Measurements from ENCODE around the gene PPP1R1C.

Gene PPP1R1C

DNA sequence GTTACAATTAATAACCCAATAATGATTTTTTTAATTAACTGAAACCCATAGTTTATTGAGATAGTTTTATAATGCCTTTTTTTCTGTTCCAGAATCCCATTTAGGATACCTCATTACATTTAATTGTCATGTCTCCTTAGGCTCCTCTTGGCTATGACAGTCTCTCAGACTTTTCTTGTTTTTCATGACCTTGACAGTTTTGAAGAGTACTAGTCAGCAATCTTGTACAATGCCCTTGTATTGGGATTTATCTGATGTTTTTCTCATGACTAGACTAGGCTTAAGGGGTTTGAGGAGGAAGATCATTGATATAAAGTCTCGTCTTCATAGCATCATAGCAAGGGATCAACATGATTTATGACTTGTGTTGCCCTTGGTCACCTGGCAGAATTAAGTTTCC, 72.4 kb downstream of the PPP1R1C start:
- no peak for DNase-seq
- intact Hi-C loops (cut with DNase I): no loop called here

DNA sequence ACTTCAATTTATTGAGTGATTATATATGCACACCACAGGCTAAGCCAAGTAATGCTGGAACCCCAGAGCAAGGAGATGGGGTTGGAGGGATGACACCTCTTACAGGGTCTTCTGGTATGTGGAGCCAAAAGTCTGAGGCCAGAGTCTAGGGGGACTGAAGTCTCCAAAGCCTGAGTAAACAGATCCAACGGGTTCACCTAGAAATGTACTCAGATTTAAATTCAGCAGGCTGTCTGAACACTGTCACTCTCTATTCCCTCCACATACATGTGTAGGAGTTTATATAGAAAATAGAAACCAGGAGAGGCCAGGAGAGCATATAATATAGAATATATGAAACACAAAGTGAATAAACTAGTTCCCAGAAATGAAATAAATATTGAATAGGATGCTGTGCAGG, 76.1 kb downstream of the PPP1R1C start:
- intact Hi-C loops (cut with DNase I): no loop called here
- DNase-seq: no peak

DNA sequence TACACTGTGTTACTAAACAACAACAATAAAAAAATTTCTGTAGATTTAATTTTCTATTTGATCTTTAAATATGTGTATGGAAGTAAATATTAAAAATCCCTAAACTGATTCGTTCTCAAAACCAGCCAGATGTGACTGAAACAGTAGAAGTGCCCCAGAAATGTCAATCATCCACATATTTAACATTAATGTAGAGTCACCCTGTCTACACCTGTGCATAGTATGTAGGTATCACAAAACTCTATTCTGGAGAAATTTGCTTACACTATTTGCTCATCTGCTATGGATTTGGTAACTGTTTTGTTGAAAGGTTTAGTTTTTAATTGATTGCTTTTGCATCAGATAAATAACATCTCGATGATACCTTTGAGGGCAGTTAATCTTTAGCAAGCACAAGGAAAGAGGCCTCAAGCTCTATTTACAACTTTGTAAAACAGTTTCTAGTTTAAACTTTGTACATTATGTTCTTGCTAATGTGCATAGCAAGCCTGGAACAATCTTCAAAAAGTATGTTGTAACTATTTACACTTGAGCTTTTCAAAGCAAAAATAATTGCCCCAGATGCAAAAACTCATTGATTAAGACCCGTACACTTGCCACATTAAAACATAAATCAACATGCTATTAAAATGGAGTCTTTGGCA, 76.8 kb downstream of the PPP1R1C start:
- intact Hi-C loops (cut with DNase I): no loop called here
- DNase-seq: no peak

DNA sequence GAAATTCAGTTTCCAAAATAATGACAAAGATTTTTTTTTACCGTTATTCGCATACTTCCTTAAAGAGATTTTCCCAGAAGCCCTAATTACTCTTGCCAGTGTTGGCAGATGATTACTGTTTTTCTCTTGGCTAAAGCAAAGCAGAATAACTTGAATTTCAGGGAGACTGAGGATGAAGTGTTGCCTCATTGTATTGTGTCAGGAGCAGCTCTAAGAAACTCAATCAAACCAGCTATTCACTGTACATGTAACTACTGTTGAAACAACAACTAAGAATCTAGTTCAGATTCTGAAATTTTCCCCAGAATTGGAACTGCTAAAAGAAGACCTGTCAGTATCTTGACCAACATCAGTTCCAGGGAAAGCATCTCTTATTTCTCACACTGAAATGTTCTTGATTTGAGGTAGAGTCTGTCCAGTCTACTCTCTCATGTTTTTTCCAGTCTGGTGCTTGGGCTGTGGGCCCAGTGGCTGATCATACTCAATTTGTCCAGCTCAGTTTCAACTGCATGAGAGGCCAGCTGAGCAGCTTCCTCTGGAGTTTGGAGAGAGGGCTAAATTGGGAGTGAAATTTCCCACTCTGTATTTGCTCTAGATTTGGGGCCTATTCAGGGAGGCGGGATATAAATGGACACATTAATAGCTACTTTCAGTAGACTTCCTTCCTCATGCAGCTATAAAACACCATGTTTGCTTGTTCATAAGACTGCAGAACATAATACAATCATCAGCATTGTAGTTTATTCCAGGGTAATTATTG, 78.5 kb downstream of the PPP1R1C start:
- peak in 4 of 10 donors; percentile 6 to 70 (median 38) for DNase-seq
- intact Hi-C loops (cut with DNase I): no loop called here

DNA sequence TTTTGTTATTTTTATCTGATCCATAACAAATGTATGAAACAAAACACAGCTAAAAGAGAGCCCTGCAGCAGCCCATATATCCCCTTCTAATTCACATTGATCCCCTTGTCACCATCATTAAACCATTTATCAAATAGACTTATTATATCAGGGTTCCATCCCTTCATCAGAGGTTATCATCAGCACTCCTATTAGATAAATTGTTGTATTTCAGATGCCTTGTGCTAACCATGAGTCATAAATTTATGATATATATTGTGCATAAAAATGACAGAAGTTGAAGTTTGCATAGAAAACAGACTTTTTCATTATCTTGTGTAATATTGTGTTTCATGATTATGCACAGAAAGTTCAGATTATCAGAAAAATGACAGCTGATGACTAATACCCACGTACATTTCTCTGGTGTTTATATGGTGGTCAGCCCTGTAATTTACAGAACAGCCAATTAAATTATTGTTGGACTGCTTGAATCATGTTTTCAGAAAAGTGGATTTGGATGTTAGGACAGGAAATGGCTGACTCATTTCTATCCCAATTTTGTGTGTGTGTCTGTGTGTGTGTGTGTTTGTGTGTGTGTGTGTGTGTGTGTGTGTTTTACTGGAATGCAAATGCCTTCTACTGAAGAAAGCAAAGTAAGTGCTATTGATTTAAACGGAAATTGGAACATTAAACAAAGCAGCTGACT, 80.9 kb downstream of the PPP1R1C start:
- DNase-seq: no peak
- intact Hi-C loops (cut with DNase I): no loop called here

DNA sequence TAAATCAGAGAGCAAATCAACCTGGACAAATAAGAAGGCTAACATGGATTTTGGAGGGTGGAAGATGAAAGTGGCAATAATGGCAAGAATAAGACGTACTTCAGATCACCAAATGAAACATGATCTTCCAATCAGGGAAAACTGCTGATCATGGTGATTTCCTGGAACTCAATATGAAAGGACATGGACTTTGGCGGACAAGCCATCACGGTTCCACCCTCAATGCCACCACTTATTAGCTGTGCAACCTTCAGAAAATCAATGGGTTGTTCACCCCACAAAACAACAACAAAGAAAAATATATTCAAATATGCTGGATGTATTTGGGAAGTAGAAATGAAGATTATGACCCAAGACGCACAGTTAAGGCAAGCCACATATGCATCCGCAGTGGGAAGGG, 81.7 kb downstream of the PPP1R1C start:
- no peak for DNase-seq
- intact Hi-C loops (cut with DNase I): no loop called here

DNA sequence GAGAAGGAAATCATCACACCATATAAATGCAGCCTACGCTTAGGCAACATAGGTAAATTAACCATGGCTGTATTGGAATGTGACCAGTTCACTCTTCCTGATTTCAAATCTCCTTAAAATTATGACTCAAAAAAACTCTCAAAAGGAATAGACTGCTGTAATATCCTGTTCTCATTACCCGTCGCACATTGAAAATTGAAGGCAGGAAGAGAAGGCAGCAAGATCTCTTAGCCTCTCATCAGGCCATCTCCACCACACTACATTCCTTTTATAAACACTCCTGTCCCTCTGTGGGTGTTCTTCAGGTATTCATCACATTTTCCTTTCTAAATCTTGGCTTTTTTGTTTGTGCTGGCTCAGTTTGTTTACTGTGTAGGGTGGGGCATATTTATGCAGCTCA, 83.2 kb downstream of the PPP1R1C start:
- intact Hi-C loops (cut with DNase I): no loop called here
- DNase-seq: no peak

DNA sequence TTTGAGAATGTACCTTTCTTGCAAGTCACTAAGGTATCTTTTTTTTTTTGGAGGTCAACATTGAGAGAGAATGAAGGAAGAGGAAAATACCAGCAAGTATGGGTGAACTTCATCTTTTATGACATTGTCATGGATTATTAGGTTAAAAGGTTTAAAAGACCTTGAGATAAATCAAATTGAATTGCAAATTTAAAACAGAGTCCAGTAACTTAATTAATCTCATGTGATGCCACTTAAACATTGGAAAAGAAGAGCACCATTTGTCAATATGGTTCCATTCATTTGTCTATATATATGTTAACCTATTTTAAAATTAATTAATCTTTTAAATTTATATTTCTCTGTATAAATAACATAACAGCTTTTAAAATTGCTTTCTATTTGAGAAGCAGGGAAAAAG, 83.8 kb downstream of the PPP1R1C start:
- intact Hi-C loops (cut with DNase I): no loop called here
- DNase-seq: no peak

DNA sequence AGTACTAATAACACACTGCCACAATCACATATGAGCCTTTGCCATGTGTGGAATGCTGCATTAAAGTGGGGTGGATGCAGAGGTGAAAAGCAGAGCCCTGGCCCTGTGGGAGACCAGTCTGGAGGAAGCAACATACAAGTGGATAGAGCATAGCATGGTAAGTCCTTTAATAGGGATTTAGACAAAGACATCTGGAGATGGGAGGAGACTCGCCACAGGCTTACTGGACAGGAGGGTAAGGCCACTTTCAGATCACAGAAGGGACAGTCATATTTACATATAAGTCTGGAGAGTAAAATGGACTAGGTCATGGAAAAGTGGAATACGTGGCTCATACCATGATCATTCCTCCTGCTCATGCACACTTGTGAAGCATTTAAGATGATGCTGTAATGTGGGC, 84.3 kb downstream of the PPP1R1C start:
- DNase-seq: no peak
- intact Hi-C loops (cut with DNase I): loop anchor here (10.0 kb wide), 1 partner anchor 115 kb away; no protein-coding TSS in a partner anchor

DNA sequence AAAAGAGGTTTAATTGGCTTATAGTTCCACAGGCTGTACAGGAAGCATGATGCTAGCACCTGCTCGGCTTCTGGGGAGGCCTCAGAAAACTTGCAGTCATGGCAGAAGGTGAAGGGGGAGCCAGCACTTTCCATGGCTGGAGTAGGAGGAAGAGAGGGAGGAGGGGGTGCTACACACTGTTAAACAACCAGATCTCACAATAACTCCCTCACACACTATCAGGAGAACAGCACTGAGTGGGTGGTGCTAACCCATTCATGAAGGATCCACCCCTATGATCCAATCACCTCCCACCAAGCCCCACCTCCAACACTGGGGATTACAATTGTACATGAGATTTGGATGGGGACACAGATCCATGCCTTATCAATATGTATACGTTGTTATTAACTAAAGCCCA, 85.1 kb downstream of the PPP1R1C start:
- intact Hi-C loops (cut with DNase I): loop anchor here (10.0 kb wide), 1 partner anchor 116 kb away; no protein-coding TSS in a partner anchor

DNA sequence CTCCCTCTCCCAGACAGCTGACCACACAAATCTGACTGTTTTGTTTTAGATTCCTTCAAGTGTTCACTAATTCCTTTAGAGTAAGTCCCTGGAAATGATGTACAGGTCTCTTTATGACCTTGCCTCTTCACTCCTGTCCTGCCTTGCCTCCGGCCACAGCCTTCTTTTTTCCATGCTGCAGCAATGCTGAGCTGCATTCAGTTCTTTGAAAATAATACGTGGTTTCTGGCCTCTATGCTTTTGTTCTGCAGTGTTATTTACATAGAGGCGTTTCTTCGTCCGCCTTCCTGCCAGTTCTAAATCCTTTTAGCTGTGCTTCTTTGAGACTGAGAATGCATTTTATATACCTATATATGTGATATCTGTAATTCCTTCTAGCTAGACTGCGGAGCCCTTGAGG, 87.2 kb downstream of the PPP1R1C start:
- intact Hi-C loops (cut with DNase I): loop anchor here (10.0 kb wide), 1 partner anchor 118 kb away; no protein-coding TSS in a partner anchor

More for the DNA sequence above, 85.1 kb downstream of the PPP1R1C start:
- DNase-seq: no peak

DNA sequence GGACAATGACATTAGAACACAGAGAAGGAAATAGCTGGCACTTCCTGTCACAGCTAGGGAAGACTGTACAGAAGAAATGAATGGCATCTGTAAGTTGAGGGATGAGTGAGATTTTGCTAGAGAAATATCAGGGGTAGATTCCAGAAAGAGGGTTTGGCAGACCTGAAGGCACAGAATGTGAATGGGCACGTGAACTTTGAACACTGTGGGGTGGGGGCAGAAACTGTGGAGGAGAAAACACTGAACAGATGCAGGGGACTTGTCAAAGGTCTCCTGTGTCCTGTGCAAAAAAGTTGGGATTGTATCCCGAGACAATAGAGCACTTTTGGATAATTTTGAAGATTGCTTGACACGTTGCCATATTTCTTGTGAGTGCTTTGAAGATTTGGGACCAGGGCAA, 88.0 kb downstream of the PPP1R1C start:
- intact Hi-C loops (cut with DNase I): loop anchor here (10.0 kb wide), 1 partner anchor 119 kb away; no protein-coding TSS in a partner anchor
- no peak for DNase-seq

More for the DNA sequence above, 87.2 kb downstream of the PPP1R1C start:
- no peak for DNase-seq

DNA sequence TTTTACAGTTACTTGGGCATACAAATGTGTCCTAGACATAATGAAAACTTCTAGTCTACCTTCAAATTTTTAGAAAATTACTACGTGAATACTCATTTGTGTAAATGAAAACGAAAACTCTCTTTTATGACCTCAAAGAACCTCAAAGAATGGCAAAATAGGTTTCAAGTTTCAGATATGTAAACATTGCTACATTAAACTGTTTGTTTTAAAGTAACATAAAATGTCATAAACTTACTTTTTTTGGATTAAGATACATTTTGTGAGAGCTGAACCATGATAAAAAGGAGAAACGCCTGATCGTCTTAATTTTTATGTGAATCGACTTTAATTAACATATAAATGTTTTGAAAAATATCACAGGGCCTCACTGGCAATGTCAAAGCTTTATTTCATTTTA, 91.4 kb downstream of the PPP1R1C start:
- intact Hi-C loops (cut with DNase I): loop anchor here (1.0 to 10.0 kb wide), 3 partner anchors 122 to 335 kb away; partner anchors contain the start of gene ITPRID2
- no peak for DNase-seq

DNA sequence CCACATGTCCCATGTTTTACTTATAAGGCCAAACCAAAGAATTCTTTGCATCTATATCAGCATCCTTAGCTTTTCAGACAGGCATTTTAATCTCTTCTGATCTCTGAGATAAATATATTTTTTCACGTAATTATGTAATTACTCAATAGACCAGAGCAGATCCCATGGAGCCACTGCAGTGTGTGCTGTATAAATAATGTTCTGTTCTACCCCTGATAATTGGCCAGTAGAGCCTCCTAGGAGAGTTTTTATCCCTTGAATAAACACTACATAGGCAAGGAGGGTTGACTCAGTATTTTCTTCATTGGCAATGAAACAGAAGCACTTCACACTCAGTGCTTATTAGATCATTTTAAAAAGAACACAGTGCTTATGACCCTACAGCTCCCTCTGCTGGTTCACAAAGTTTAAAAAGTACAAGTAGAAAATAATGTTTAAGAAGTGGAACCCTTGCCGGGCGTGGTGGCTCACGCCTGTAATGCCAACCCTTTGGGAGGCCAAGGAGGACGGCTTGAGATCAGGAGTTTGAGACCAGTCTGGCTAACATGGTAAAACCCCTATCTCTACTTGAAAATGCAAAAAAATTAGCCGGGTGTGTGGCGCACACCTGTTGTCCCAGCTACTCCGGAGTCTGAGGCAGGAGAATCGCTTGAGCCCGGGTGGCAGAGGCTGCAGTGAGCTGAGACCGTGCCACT, 91.9 kb downstream of the PPP1R1C start:
- intact Hi-C loops (cut with DNase I): loop anchor here (1.0 to 10.0 kb wide), 3 partner anchors 123 to 335 kb away; partner anchors contain the start of gene ITPRID2
- DNase-seq: peak in 2 of 10 donors; percentile 12 to 75

DNA sequence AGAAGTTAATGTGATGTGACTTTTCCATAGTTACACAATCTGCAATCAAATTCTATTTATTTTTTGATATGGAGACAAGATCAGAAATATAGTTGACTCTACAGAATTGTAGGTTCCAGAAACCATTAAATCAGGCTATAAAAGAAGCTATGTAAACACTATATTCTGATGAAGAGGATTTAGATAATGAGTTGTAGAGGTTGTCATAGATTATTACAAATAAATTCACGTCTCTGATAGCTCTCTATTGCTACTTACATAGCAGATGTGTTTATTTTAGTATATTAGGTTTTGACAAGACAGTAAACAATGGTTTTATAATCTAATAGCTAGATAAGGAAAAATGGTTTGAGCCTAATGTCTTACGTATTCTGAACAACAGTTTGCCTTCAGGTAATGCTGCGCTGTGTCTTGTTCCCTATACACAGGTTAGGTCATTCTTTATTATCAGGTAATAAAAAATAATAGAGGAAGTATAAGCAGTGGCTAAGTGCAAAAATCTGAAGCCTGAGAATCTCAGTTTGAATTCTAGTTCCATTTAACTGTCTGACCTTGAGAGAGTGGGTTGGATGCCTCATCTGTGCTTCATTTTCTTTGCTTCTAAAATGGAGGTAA, 93.4 kb downstream of the PPP1R1C start:
- intact Hi-C loops (cut with DNase I): loop anchor here (5.0 to 10.0 kb wide), 2 partner anchors 124 to 187 kb away; partner anchors contain the start of gene ITPRID2
- DNase-seq: no peak

DNA sequence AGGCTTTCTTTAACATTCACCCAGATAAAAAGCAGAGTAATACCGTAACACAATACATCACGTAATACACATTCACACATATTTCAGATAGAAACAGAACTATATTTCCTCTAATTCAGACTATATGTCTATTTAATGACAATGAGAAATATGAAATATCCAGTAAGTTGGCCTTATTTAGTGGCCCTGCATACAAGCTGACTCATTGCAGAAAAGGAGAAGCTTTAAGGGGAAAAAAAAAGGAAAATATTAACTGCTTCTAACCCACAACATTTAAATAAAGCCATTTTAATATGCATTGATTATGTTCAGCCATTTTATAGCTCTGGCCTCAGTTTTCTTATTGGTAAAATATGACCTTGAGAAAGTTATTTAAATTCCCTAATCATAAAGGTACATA, 94.8 kb downstream of the PPP1R1C start:
- intact Hi-C loops (cut with DNase I): no loop called here
- no peak for DNase-seq

DNA sequence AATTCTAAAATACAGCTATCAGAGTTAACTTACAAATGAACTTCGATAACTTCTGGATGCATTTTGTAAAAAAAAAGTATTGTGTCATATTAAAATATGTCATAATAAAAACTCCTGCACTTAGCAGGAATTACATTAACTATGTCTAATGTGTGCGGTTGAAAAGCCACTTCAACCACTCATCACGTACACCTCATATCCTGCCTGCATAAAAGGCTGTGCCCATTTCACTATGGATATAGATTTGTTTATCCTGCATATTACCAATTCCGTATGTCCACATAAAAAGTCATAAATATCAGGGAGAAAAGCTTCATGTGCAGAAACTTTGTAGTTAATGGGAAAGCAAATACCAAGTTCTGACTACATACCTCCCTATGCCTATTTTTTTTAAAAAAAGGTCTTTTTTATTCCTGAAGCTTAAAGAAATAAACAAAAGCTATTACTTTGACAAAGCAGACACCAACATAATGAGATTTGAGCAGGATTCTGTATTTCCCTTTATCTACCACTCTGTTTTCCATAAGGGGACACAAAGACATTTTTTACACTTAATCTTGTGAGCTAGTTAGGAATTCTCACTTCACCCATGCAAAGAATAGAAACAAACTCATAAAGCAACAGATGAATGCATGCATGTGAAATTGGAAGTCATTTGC, 96.1 kb downstream of the PPP1R1C start:
- intact Hi-C loops (cut with DNase I): no loop called here
- no peak for DNase-seq

DNA sequence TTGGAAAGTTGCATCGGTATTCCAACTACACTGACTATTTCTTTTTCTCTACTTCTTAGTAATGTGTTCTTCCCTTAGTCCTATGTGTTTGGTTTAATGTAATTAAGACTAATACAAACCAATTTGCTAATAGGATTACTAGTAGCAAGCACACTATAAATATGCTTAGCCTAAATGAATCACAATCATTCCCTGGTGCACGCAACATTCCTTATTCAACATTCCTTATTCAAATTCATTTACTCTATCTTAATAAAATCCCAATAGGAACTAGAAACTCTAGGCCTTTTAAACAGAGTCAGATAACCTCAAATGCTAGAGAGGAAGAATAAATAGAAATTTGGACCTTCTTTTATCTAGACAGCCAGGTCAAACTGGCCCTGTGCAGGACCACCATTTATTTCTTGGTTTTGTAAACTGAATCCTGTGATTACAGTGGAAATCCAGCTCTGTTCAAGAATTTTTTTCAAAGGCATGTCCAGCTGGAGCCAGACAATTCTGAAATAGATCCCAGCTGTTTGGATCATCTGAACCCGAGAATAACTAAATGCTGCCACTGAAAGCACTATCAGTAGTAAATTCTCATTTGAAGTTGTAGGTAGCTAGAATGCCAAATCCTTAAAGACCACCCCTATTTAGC, 103.1 kb downstream of the PPP1R1C start:
- intact Hi-C loops (cut with DNase I): no loop called here
- DNase-seq: no peak

DNA sequence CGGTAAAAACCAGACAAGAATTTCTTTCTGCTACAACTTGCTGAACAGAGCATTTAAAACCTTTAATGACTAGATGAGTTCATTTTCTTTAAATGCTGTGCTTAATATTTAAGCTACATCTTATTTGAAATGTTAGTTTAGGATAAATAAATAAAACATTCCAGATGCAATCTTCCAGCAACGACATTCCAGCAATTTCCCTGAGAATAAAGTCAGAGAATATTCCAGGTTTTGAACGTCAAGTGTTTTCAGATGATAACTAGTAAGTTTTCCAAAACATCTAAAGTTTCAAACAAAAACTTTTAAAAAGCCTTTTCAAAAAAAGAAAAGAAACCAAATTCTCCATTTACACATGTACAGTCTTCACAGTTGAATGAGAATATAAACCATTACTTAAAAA, 104.8 kb downstream of the PPP1R1C start:
- DNase-seq: no peak
- intact Hi-C loops (cut with DNase I): no loop called here
